GM18873 (cell line): Measurements from ENCODE around the gene MORF4L2.
"Not testable (repeated sequence)": the region's sequence is repeated elsewhere in the genome, so short reads cannot be mapped to it uniquely, and the experiment has no call there.

Experiments used
- ATAC-seq: cut with Tn5 transposase; IDR thresholded peaks from one replicate; pipeline ENCODE4 v1.9.1; 2021; ENCODE audit warnings: mild to moderate bottlenecking, moderate library complexity, moderate number of reproducible peaks; ENCODE audit not compliant: unreplicated experiment, low FRiP score

Gene MORF4L2

DNA sequence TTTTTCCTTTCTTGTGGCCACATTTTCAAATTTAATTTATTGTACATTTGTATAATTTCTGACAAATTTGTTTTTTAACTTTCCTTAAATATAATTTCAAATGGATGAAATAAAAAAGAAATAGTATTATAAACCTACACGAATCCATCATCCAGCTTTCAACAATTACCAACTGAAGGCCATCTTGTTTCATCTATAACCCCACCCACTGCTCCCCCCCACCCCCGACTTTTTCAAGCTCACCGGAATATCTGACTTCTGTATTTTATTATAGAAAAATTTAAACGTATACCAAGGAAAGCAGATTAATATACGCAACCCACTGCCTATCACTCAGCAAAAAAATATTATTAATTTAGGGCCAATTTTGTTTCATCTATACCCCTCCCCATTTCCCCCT is 1.1 kb downstream of the MORF4L2 start:
- no peak for ATAC-seq

DNA sequence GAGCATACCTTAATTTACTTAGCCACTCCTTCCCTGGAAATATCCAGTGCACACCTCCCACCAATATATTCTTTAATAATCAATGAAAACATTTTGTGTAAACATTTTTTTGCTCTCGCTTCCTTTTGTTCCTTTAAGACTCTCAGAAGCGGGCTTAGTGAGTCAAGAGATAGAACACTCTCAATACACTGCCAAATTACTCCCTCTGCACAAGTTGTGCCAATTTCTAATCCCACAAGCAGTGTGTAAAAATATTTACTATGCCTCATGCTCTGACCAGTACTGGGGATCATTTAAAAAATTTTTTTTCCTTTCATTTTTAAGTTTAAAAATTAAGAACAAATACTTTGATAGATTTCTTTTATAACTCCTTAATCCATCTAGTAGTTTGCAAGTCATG is 5.1 kb downstream of the MORF4L2 start:
- ATAC-seq: no peak

GRCh38 chrX:103678199-103678993 is 8.1 kb downstream of the MORF4L2 start:
- no peak for ATAC-seq

DNA sequence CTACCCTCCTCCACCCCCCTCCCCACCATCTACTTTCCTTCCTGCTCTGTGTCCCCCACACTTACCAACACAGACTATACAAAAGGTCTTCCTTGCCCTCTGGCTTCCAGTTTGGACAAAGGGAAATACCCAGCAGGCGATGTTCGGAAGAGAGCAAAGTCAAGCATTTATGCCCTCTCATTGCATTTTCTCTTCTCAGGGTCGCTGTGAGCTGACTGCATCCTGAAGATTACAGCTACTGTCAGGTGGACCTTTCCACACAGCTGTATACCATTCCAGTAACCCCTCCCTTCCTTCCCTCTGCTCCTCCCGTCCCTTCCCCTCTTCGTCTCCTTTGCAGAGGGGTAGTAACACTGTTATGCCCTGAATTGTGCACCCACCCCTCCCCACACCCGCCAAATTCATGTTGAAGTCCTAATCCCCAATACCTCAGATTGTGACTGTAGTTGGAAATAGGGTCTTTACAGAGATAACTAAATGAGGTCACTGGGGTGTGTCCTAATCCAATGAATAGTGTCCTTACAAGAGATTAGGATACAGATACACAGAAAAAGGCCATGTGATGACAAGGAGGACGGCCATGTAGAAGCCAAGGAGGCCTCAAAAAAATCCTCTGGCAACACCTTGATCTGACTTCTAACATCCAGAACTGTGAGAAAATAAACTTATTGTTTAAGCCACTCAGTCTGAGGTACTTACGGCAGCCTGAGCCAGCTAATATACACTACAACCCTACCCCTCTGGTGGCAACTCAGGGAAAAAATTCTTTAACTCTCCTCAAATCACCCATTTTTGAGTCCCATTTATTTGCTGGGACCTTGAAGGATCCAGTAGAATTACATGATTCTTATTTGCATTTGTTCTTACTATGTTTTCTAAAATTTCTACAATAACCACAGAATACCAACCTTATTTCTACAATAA is 11.7 kb downstream of the MORF4L2 start:
- ATAC-seq: no peak

- no peak for ATAC-seq
Measured at GRCh38 chrX:103669745-103670144, 16.8 kb downstream of the MORF4L2 start.

DNA sequence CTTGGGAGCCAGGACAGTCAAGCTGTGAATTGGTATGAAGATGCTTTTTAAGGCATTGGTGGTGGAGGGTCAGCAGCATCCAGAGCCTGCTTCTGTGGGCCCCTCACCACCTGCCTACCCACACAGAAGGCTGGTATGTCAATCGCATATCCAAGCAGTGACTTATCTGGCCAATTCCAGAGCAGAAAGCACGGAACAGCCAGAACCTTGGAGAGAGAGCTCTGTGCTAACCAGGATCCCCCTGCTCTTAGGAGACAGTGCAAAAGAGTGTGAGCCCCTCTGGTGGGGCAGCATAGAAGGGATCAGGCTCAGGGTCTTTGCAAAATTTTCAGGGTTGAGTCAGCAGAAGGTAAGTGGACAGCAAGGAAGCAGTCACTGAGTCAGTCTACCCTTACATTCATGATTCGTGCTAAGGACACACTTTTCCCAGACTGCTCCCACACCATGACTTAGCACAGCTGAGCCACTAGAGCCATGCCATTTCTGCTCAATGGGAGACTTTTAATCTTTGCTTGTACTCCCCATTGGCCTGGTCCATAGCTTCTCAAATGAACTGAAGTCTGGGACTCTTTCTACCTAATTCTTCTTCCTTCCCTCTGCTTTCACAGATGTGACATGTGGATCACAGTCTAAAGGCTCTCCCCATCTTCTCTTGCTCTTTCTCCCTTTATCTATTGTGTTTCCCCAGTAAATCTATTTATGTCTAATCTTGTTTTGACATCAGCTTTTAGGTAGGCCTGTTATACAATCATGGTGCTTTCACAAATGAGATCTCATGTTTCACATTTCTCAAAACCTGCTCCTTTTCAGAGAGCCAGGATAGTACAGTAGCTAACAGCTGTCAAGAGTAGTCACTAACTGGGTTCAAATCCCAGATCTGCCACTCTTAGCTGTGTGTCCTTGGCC is 20.0 kb downstream of the MORF4L2 start:
- no peak for ATAC-seq

DNA sequence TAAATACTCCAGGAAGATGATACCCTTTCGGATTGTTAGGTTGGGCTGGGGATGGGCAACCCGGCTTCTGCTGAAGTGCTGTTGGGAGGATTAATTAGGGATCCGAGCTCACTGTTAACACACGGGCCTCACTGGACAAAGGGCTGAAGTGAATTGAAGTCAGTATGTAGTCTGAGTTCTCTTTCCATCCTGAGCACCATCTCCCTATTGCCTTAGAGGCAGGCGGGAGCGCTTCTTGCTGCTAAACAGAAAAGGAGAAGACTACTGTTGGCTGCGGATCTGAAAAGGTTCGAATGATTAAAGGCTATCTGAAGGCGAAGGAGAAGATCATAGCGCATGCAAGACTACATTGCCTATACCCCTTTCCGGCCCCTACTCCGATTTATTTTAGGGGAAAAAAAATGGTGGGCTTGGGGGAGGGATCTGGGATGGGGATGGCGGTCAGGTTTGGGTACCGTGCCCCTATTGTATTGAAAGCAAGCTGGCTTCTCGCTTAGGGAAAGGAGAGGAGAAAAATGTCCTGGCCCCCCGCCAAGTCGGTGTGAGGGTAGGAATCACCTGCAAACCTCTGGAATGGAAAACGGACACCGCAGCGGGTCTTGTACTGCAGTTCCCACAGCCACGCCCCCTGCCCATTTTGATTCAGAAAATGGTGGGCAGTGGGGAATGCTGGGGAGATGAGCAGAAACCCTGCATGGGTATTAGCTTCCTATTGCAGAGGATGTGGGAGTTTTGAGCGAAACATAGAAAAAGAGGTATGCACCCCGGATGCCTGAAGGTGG is 22.3 kb downstream of the MORF4L2 start:
- no peak for ATAC-seq

- ATAC-seq: not testable (repeated sequence)
Measured at GRCh38 chrX:103659460-103659859, 27.0 kb downstream of the MORF4L2 start.

DNA sequence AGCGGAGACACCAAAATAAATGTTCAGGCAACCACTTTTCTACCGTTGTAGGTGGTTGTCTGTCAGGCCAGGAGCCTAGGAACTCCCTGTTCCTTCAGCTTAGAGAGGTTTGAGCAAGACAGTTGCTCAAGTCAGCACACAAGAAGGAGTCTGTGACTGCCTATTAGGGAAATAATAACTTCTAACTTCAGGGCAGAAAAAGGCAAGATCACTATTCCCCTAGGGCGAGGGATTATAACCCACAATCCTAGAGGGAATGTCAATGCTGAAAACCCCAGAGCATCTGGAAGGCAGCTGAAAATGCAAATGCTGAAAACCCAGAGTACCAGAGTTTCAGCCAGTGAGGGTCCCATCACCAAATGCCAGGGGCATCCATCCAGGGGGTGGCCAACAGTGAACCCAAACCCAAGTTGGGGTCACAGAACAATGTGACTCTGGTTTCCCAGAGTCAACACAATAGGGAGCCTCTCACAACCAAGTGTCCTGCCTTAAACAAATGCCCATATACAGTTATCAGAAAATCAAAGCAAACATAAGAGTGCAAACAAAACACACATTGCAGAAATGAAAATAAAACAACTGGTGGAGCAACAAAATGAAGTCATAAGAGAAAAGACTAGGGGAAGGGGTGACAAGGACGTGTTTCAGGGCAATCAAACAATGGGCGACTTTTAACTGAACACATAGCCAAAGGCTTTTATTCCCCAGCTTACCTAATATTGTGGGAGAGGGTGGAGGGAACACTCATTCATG is 27.6 kb downstream of the MORF4L2 start:
- ATAC-seq: no peak

GRCh38 chrX:103657066-103657465 is 29.4 kb downstream of the MORF4L2 start:
- ATAC-seq: not testable (repeated sequence)

DNA sequence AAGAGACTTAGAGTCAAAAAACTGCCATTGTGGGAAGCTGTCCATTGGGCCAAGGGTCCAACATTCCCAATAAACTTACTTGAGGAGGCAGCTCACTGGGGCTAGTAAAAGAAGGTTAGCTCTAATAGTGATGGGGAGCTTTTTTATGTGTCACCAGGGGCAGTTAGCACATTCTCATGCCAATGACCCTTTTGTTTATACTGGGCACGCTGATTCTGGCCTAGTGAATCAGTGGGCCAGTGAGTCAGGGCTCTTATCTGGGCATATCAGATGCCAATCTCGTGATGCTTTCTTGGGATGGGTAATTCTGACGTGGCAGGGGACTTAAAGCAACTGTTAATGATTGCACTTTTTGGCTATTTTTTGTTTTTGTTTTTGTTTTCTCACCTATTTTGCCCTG is 29.9 kb downstream of the MORF4L2 start:
- ATAC-seq: no peak

GRCh38 chrX:103655230-103656000 is 31.1 kb downstream of the MORF4L2 start:
- ATAC-seq: not testable (repeated sequence)

DNA sequence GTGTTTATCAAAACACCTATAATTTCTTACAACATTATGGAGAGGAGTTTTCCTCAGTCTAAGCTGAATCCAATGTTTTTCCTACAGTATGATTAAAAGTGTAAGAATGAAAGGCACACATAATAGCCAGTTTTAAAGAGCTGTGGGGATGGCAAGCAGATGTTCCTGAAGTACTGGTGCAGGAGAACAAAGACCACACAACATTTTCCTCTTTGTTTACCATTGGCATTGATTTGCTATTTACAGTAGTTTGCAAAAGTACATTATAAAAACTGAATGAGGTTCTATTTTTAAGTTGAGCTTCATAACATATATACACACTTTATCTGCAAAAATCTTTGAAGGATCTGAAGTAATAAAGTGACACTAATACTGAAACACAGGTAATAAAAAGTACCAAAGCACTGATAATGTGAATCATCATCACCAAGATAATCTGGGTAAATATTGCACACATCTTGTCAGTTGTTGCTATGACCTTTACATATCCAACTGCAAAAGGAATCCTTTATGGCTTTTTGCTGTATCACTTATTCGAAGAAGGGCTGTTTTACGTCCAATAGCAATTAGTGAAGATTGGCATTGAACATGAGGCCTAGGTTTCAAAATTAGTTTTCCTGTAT is 35.2 kb downstream of the MORF4L2 start:
- ATAC-seq: no peak

- ATAC-seq: no peak
Measured at GRCh38 chrX:103647630-103648029, 38.9 kb downstream of the MORF4L2 start.

DNA sequence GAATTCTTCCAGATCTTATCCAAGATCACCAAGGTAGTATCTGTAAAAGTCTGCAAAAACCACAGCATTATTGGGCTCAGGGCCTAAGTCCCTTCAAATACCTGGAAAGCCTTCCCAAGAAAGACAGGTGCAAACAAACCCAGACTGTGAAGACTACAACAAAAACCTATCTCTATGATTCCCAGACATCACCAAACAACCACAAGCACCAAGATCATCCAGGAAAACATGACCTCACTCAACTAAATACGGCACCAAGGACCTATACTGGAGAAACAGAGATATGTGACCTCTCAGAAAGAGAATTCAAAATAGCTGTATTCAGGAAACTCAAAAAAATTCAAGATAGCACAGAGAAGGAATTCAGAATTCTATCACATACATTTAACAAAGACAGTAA is 42.4 kb downstream of the MORF4L2 start:
- ATAC-seq: no peak

- ATAC-seq: no peak
Measured at GRCh38 chrX:103640401-103641155, 45.9 kb downstream of the MORF4L2 start.
